MCF 10A (cell line): Measurements from ENCODE around the gene WDR86. TPM values are rescaled to one million over a fixed set of nuclear protein-coding genes. Genes with fewer than 3 reads are reported as not detected.

Source experiments
- BruUV-seq: library from RNA; stranded (reverse); fragments of 400-500 nt; replicated peaks from 2 replicates; lab custom pipeline; 2021; lab: Mats Ljungman, UMichigan
- CTCF ChIA-PET: fragments of 300-600 bp; sonication (Branson Sonifier 250); formaldehyde crosslinking; extraction: SDS; loops from one replicate; lab custom pipeline; 2021; ENCODE audit warnings: antibody characterized with exemption, inconsistent platforms; lab: Yijun Ruan, JAX
- POLR2A ChIA-PET: fragments of 300-600, 350-650 bp; sonication (Branson Sonifier 250); formaldehyde crosslinking; extraction: SDS; loops from one replicate; lab custom pipeline; 2020; ENCODE audit warnings: antibody characterized with exemption, inconsistent platforms; lab: Yijun Ruan, JAX
- DNase-seq: peaks from one replicate; pipeline ENCODE4 v3.0.0-alpha.2; 2018; ENCODE audit not compliant: unreplicated experiment
- H3K27ac Mint-ChIP-seq: one replicate; pipeline ENCODE4 v1.8.0; 2022; ENCODE audit warnings: mild to moderate bottlenecking, low read depth, mixed read lengths; ENCODE audit not compliant: unreplicated experiment
- H3K27me3 Mint-ChIP-seq: one replicate; pipeline ENCODE4 v1.8.0; 2022; ENCODE audit warnings: mixed read lengths; ENCODE audit not compliant: insufficient read depth, unreplicated experiment
- H3K36me3 Mint-ChIP-seq: one replicate; pipeline ENCODE4 v1.8.0; 2022; ENCODE audit warnings: mild to moderate bottlenecking, moderate library complexity, mixed read lengths; ENCODE audit not compliant: insufficient read depth, unreplicated experiment
- H3K4me1 Mint-ChIP-seq: one replicate; pipeline ENCODE4 v1.8.0; 2022; ENCODE audit warnings: mixed read lengths; ENCODE audit not compliant: insufficient read depth, unreplicated experiment
- H3K4me3 Mint-ChIP-seq: one replicate; pipeline ENCODE4 v1.8.0; 2022; ENCODE audit warnings: mild to moderate bottlenecking, moderate library complexity, mixed read lengths; ENCODE audit not compliant: unreplicated experiment
- H3K9me3 Mint-ChIP-seq: one replicate; pipeline ENCODE4 v1.8.0; 2022; ENCODE audit warnings: mixed read lengths; ENCODE audit not compliant: unreplicated experiment
- intact Hi-C: fragments of 100-400 bp; cut with micrococcal nuclease; formaldehyde crosslinking; loops from 2 replicates; pipeline ENCODE4 v1.14.1; 2022
- total RNA-seq: library from RNA; stranded (reverse); gene quantifications from 2 replicates; pipeline ENCODE4 v1.2.3, GENCODE V29; 2022
- TF ChIP-seq, protein P1 (sequence below): fragments of 200-600 bp; IDR thresholded peaks from one replicate; pipeline ENCODE4 v1.8.0; 2022; ENCODE audit warnings: antibody characterized with exemption, mild to moderate bottlenecking; ENCODE audit not compliant: unreplicated experiment

The WDR86 gene
- total RNA-seq, 1 experiment from 2014 or later, result not detected

DNA sequence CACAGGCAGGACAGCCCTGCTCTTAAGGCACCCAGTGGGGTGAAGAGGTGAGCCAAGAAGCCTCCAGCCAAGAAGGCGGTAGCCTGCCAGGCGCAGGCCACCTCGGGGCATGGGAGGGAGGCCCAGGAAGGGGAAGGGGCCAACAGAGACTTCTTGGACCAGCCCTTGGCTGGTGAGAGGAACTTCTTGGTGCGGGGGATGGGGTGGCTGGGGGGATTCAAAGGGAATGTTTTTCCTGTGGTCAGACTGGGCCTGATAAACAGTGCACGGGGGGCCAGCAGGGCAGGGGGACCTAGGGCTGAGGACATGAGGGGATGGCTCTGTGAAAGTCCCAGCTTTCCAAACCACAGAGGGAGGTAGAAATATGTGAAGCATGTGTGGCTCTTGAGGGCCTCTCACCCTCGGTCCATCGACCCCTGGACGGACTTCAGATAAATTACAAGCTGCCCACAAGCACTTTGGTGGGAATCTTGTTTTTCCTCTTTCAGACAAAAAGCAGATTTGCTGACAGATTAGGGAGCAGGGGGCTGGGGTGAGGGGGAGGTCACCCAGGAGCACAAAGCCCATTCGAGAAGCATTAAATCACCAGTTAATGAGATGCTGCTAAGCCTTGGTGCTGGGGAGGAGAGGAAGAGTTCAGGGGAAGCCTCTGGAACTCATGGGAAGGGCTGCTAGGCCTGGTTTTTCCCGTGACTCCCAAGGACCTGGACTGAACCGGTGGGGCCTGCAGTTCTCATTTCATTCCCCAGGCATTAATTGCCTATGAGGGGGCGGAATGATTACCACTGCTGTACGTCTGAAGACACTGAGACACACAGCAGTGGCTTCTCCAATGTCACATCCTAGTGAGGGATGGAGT lies 18.8 kb upstream of the WDR86 start:
- TF ChIP-seq, protein P1, sequence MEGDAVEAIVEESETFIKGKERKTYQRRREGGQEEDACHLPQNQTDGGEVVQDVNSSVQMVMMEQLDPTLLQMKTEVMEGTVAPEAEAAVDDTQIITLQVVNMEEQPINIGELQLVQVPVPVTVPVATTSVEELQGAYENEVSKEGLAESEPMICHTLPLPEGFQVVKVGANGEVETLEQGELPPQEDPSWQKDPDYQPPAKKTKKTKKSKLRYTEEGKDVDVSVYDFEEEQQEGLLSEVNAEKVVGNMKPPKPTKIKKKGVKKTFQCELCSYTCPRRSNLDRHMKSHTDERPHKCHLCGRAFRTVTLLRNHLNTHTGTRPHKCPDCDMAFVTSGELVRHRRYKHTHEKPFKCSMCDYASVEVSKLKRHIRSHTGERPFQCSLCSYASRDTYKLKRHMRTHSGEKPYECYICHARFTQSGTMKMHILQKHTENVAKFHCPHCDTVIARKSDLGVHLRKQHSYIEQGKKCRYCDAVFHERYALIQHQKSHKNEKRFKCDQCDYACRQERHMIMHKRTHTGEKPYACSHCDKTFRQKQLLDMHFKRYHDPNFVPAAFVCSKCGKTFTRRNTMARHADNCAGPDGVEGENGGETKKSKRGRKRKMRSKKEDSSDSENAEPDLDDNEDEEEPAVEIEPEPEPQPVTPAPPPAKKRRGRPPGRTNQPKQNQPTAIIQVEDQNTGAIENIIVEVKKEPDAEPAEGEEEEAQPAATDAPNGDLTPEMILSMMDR, result no peak
- H3K36me3 Mint-ChIP-seq, result no peaks in the 10 kb centered on the region
- POLR2A ChIA-PET, result no interaction called here
- H3K9me3 Mint-ChIP-seq, result no peaks in the 10 kb centered on the region
- intact Hi-C loops, result no loop called here
- H3K27ac Mint-ChIP-seq, result no peak overlapping the region
- CTCF ChIA-PET, result interaction anchor here (0.6 kb wide), 2 partner anchors 17 to 113 kb away, joined by 4 to 7 read pairs; no protein-coding TSS in a partner anchor
- no TSS peak for BruUV-seq
- no peak for DNase-seq
- H3K4me3 Mint-ChIP-seq, result no peak overlapping the region
- peaks cover 14% of the 10 kb centered on the region for H3K4me1 Mint-ChIP-seq
- H3K27me3 Mint-ChIP-seq, result no peaks in the 10 kb centered on the region

DNA sequence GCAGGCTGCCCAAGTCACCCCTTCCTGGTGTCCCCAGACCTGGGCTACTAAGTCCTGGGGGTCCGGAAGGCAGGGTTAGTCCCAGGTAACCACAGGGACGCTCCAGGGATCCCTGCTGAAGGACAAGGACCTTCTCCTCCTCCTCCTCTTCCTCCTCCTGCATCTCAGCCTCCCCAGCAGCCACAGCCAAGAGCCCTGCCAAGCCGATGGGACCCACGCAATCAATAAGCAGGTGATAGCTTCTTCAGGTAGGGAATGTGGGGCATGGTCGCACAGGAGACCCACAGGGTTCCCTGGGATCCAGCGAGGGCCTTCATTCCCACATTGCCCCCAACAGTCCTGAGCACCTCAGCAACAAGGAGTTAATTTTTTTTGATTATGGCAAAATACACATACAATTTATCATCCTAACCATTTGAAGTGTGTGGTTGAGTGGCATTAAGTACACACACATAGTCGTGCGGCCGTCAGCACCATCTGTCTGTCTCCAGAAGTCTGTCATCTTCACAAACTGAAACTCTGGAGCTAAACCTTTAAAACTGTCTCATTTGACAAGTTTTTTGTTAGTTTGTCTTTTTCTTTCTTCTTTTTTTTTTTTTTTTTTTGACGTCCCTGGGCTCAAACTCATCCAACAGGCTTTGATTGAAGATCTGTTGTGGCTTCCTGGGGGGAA lies 18.0 kb upstream of the WDR86 start:
- no peaks in the 10 kb centered on the region for H3K36me3 Mint-ChIP-seq

DNA sequence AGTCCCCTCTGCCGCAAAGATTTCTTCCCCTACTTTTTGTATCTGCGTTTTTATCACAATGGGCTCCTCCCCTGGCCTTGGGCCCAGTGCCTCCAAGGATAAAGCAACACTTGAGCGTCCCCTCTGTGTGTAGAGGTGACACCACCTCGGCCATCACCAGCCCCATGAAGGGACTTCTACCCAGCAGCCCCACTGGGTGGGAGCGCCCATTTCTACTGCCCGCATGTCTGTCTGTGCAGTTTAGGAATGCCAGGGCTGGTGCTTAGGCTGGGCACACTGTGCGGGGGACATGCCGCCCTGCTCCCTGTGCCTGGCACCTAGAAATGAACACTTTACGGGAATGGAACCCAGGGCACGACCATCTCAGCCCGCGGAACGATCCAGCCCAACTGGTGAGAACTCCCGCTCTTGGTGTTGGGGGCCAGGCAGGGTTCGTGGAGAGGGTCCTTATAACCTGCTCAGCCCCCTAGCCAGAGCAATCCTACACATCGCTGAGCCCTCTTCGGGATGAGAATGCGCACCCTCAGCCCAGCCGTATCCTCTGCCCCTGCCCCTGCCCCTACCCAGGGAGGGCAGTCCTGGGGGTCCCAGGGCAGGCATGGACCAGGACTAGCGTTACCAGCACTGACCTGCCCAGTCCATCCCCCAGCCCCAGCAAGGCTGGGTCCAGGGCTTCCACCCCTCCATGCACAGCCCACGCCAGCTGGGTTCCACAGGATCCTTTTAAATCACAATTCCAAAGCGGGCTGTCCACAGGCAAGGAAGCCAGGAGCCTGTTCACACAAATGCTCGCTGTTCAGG lies 17.3 kb upstream of the WDR86 start:
- Mint-ChIP-seq H3K27me3 (no peaks in the 10 kb centered on the region), H3K4me3 (no peak overlapping the region), H3K36me3 (no peaks in the 10 kb centered on the region), H3K9me3 (peaks cover 5% of the 10 kb centered on the region), H3K27ac (peak overlapping the region; percentile 10), H3K4me1 (peaks cover 14% of the 10 kb centered on the region)
- TF ChIP-seq, protein P1, result no peak
- ChIA-PET CTCF (no interaction called here), POLR2A (interaction anchor here (0.8 to 0.9 kb wide), 2 partner anchors 11 to 33 kb away, joined by 3 to 4 read pairs; no protein-coding TSS in a partner anchor)
- DNase-seq, result no peak
- no TSS peak for BruUV-seq
- intact Hi-C loops, result no loop called here

More for the DNA sequence above, 18.0 kb upstream of the WDR86 start:
- Mint-ChIP-seq H3K9me3 (no peaks in the 10 kb centered on the region), H3K4me3 (no peak overlapping the region), H3K27me3 (no peaks in the 10 kb centered on the region), H3K4me1 (peaks cover 14% of the 10 kb centered on the region), H3K27ac (no peak overlapping the region)
- DNase-seq, result no peak
- BruUV-seq, result no TSS peak
- POLR2A ChIA-PET, result no interaction called here
- TF ChIP-seq, protein P1, result no peak
- CTCF ChIA-PET, result interaction anchor here (0.6 kb wide), 2 partner anchors 18 to 112 kb away, joined by 4 to 7 read pairs; no protein-coding TSS in a partner anchor
- intact Hi-C loops, result no loop called here
